DND-41 (cell line): ENCODE results near the gene RPL32.
A peak's percentile ranks its signal among the peaks of the same experiment; 100 is the strongest.
"Not testable (repeated sequence)": the region's sequence is repeated elsewhere in the genome, so short reads cannot be mapped to it uniquely, and the experiment has no call there.

Source experiments
- ATAC-seq: fragments of 200-7000 bp; cut with Tn5 transposase; 3 replicates; pipeline ENCODE4 v1.9.1; 2021; ENCODE audit warnings: low read depth; ENCODE audit not compliant: insufficient read depth
- DNase-seq: peaks from one replicate; pipeline ENCODE4 v3.0.0-alpha.2; 2020
- H2AFZ ChIP-seq: 2 replicates; pipeline ENCODE4 v1.6.0; 2012; ENCODE audit warnings: low read depth, low read length
- H3K27ac ChIP-seq: 2 replicates; pipeline ENCODE4 v1.5.1; 2012; ENCODE audit warnings: low read length, inconsistent platforms
- H3K27me3 ChIP-seq: fragments of 200-600 bp; sonication (generic); 2 replicates; pipeline ENCODE4 v1.6.0; 2012; ENCODE audit warnings: low read length, mild to moderate bottlenecking, inconsistent platforms; ENCODE audit not compliant: insufficient read depth, poor library complexity
- H3K36me3 ChIP-seq: 2 replicates; pipeline ENCODE4 v1.5.1; 2012; ENCODE audit warnings: low read length, inconsistent platforms; ENCODE audit not compliant: insufficient read depth
- H3K4me1 ChIP-seq: 2 replicates; pipeline ENCODE4 v1.5.1; 2012; ENCODE audit warnings: mild to moderate bottlenecking, low read length; ENCODE audit not compliant: insufficient read depth
- H3K4me2 ChIP-seq: 2 replicates; pipeline ENCODE4 v1.6.0; 2012; ENCODE audit warnings: mild to moderate bottlenecking, moderate library complexity, low read length, inconsistent platforms; ENCODE audit not compliant: insufficient read depth
- H3K4me3 ChIP-seq, 2 experiments: fragments of 200-600 bp in 1 of 2; shearing (Covaris generic) in 1 of 2; 2 replicates each; pipeline ENCODE4 v1.5.1; 2012 to 2016; ENCODE audit warnings: inconsistent platforms in 2 of 2, low read length in 2 of 2, mild to moderate bottlenecking in 2 of 2, low read depth in 1 of 2, moderate library complexity in 1 of 2
- H3K79me2 ChIP-seq: 2 replicates; pipeline ENCODE4 v1.6.0; 2012; ENCODE audit warnings: low read length, inconsistent platforms; ENCODE audit not compliant: insufficient read depth
- H3K9ac ChIP-seq: 2 replicates; pipeline ENCODE4 v1.6.0; 2012; ENCODE audit warnings: low read depth, mild to moderate bottlenecking, inconsistent platforms, low read length, moderate library complexity
- H3K9me3 ChIP-seq: 2 replicates; pipeline ENCODE4 v1.5.1; 2012; ENCODE audit warnings: low read length, moderate library complexity, mild to moderate bottlenecking, inconsistent platforms; ENCODE audit not compliant: insufficient read depth, severe bottlenecking
- H4K20me1 ChIP-seq: 2 replicates; pipeline ENCODE4 v1.6.0; 2012; ENCODE audit warnings: low read length; ENCODE audit not compliant: insufficient read depth
- EZH2 ChIP-seq: IDR thresholded peaks from 3 replicates; pipeline ENCODE4 v1.6.1; 2012; ENCODE audit warnings: borderline replicate concordance, low read depth, mild to moderate bottlenecking, moderate library complexity, low read length, inconsistent platforms; ENCODE audit not compliant: severe bottlenecking
- TF ChIP-seq, protein P1 (sequence below): IDR thresholded peaks from 2 replicates; pipeline ENCODE4 v1.5.1; 2012; ENCODE audit warnings: borderline replicate concordance, low read length, moderate library complexity, mild to moderate bottlenecking; ENCODE audit not compliant: poor library complexity, severe bottlenecking; ENCODE audit errors: extremely low read depth

RPL32 gene

GRCh38 chr3:12793701-12794100, 47.7 kb downstream of the RPL32 start:
- Histone ChIP-seq H3K9ac (no peak overlapping the region), H3K79me2 (no peaks in the 10 kb centered on the region), H4K20me1 (no peaks in the 10 kb centered on the region; the same call in 1 of the 2 replicates), H3K4me2 (no peak overlapping the region), H3K4me3 (no peak overlapping the region), H3K9me3 (no peaks in the 10 kb centered on the region), H3K4me1 (peaks cover 28% of the 10 kb centered on the region), H2AFZ (no peak overlapping the region), H3K27ac (no peak overlapping the region), H3K36me3 (no peaks in the 10 kb centered on the region), H3K27me3 (no peaks in the 10 kb centered on the region)
- TF ChIP-seq EZH2, result no peak
- TF ChIP-seq, protein P1, sequence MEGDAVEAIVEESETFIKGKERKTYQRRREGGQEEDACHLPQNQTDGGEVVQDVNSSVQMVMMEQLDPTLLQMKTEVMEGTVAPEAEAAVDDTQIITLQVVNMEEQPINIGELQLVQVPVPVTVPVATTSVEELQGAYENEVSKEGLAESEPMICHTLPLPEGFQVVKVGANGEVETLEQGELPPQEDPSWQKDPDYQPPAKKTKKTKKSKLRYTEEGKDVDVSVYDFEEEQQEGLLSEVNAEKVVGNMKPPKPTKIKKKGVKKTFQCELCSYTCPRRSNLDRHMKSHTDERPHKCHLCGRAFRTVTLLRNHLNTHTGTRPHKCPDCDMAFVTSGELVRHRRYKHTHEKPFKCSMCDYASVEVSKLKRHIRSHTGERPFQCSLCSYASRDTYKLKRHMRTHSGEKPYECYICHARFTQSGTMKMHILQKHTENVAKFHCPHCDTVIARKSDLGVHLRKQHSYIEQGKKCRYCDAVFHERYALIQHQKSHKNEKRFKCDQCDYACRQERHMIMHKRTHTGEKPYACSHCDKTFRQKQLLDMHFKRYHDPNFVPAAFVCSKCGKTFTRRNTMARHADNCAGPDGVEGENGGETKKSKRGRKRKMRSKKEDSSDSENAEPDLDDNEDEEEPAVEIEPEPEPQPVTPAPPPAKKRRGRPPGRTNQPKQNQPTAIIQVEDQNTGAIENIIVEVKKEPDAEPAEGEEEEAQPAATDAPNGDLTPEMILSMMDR, result no peak
- DNase-seq (no peak), ATAC-seq (no peak)

GRCh38 chr3:12791430-12791829, 49.9 kb downstream of the RPL32 start:
- no peak overlapping the region for H3K4me3 ChIP-seq
- peaks cover 8% of the 10 kb centered on the region for H3K4me1 ChIP-seq
- no peak for ATAC-seq
- no peaks in the 10 kb centered on the region for H3K27me3 ChIP-seq
- H4K20me1 ChIP-seq, result no peaks in the 10 kb centered on the region
- TF ChIP-seq, protein P1, result no peak
- no peak for TF ChIP-seq EZH2
- H3K79me2 ChIP-seq, result no peaks in the 10 kb centered on the region
- no peak overlapping the region for H3K4me2 ChIP-seq
- no peak overlapping the region for H2AFZ ChIP-seq
- no peaks in the 10 kb centered on the region for H3K9me3 ChIP-seq
- H3K9ac ChIP-seq, result no peak overlapping the region
- H3K36me3 ChIP-seq, result no peaks in the 10 kb centered on the region
- DNase-seq, result no peak
- no peak overlapping the region for H3K27ac ChIP-seq

DNA sequence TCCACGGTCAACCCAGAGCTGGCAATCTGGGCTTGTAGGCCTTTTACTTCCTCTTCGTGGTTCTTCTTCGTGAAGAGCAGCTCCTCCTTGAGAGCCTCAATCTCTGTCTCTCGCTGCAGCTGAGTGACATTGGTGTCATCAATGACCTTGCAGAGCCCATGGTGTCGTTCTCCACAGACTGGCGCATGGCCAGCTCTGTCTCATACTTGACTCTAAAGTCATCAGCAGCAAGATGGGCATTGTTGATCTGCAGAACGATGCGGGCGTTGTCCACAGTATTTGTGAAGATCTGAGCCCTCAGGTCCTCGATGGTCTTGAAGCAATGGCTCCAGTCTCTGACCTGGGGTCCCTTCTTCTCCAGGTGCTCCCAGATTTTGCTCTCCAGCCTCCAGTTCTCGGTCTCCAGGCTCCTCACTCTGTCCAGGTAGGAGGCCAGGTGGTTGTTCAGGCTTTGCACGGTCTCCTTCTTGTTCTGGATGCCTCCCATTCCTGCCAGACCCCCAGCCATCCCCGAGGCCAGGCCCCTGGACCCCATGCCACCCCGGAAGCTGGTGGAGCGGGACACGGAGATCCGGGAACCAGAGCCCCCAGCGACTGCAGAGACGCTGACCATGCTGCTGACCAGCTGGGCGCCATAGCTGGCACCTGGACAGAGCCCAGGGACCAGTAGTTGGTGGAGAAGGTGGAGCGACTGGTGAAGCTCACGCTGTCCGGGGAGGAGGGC, 53.2 kb downstream of the RPL32 start:
- H3K36me3 ChIP-seq, H3K4me3 ChIP-seq, H2AFZ ChIP-seq, H3K27ac ChIP-seq, H4K20me1 ChIP-seq, H3K79me2 ChIP-seq, DNase-seq, H3K9me3 ChIP-seq, H3K9ac ChIP-seq, H3K4me2 ChIP-seq, H3K4me1 ChIP-seq, ATAC-seq, H3K27me3 ChIP-seq: not testable (repeated sequence)

GRCh38 chr3:12787346-12787745, 54.0 kb downstream of the RPL32 start:
- H4K20me1 ChIP-seq, H3K4me2 ChIP-seq, H2AFZ ChIP-seq, H3K9ac ChIP-seq, H3K9me3 ChIP-seq, H3K4me3 ChIP-seq, H3K4me1 ChIP-seq, H3K36me3 ChIP-seq, H3K27ac ChIP-seq, H3K79me2 ChIP-seq: not testable (repeated sequence)
- TF ChIP-seq, protein P1, result peak; percentile 67
- ATAC-seq, result peak; percentile 79
- H3K27me3 ChIP-seq, result peaks cover 14% of the 10 kb centered on the region
- peak; percentile 78 for DNase-seq
